ENCODE measurements around the gene POLE3.

DNA sequence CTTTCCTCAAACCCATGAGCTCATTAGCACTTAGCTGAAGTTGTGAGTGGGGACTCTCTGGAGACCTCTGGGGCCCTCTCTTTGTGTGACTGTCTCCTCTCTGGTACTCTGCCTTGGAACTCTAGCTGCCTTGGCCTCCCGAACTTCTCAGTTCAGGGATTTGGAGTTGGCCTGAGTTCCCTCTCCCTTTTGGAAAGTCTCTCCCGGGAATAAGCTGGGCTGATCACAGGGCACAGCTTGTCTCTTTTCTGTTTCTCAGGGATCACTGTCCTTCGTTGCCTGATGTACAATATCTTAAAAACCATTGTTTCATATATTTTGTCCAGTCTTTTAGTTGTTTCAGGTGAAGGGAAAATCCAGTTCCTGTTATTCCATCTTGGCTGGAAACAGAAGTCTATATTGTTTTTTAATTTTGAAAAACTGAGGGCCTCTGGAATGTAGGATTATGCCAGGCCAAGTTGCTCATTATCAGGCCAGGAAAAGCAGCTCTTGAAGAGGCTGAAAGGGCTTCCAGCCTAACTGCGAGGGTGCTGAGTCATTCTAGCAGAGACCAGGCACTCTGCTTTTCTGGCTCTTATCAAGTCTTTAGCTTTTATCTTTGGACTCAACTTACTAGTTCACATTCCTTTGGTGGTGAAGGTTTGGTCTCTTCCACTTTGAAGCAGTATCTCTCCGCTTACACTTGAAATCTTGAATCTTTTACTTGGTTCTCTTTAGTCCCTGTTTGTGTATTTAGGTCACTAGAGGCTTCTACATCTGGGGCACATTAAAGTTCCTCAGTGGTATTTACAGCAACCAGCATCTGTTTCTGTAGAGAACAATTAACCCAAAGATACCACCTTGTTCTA is 44.7 kb upstream of the POLE3 start:
- TF ChIP-seq, protein P1, sequence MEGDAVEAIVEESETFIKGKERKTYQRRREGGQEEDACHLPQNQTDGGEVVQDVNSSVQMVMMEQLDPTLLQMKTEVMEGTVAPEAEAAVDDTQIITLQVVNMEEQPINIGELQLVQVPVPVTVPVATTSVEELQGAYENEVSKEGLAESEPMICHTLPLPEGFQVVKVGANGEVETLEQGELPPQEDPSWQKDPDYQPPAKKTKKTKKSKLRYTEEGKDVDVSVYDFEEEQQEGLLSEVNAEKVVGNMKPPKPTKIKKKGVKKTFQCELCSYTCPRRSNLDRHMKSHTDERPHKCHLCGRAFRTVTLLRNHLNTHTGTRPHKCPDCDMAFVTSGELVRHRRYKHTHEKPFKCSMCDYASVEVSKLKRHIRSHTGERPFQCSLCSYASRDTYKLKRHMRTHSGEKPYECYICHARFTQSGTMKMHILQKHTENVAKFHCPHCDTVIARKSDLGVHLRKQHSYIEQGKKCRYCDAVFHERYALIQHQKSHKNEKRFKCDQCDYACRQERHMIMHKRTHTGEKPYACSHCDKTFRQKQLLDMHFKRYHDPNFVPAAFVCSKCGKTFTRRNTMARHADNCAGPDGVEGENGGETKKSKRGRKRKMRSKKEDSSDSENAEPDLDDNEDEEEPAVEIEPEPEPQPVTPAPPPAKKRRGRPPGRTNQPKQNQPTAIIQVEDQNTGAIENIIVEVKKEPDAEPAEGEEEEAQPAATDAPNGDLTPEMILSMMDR (conservative IDR thresholded peaks at IDR 0.05; ENCODE audit: low read length), result no peak
- no peak for TF ChIP-seq EZH2phosphoT487 (IDR thresholded peaks at IDR 0.05; ENCODE audit: borderline replicate concordance, low read depth, low read length)
